GM12865 (cell line): ENCODE measurements around the gene LARP1.

Experiments
- DNase-seq: peaks from one replicate; pipeline ENCODE4 v3.0.0; 2010; ENCODE audit warnings: low read depth
- H3K4me3 ChIP-seq: 2 replicates; pipeline ENCODE4 v1.5.1; 2011; ENCODE audit warnings: mild to moderate bottlenecking, low read depth, low read length, control low read depth
- CTCF ChIP-seq: IDR thresholded peaks from 2 replicates; pipeline ENCODE4 v1.5.1; 2011; ENCODE audit warnings: low read length, control low read depth, low read depth, inconsistent platforms; ENCODE audit not compliant: insufficient read depth; ENCODE audit errors: missing control alignments

Gene LARP1

GRCh38 chr5:154857530-154858296 is 102.5 kb downstream of the LARP1 start:
- TF ChIP-seq CTCF, result no peak
- H3K4me3 ChIP-seq, result peak overlapping the region; percentile 97
- peak; percentile 92 for DNase-seq

- no peak for TF ChIP-seq CTCF
- peak; percentile 99 for DNase-seq
- peak within 1 kb of the TSS; percentile 97 for H3K4me3 ChIP-seq
Observed at GRCh38 chr5:154858297-154858971, 103.3 kb downstream of the LARP1 start, which contains the start of gene CNOT8. Gene CNOT8, plus strand, starts transcription at chr5:154858627. Its CDS starts 4,652 bp downstream, at chr5:154863279.

GRCh38 chr5:154858972-154859871 is 104.0 kb downstream of the LARP1 start:
- no peak for TF ChIP-seq CTCF
- peak; percentile 56 for DNase-seq
- peak overlapping the region; percentile 97 for H3K4me3 ChIP-seq

GRCh38 chr5:154860123-154860522 is 104.9 kb downstream of the LARP1 start:
- no peak for TF ChIP-seq CTCF
- no peak for DNase-seq
- H3K4me3 ChIP-seq, result peak overlapping the region; percentile 97

- no peak for TF ChIP-seq CTCF
- DNase-seq, result peak; percentile 7
- H3K4me3 ChIP-seq, result peak overlapping the region; percentile 97
Observed at GRCh38 chr5:154860765-154861164, 105.6 kb downstream of the LARP1 start.

- H3K4me3 ChIP-seq, result no peak overlapping the region
- no peak for DNase-seq
- no peak for TF ChIP-seq CTCF
Observed at GRCh38 chr5:154861946-154862345, 106.8 kb downstream of the LARP1 start.
